ENCODE results near the gene HIGD2B. TPM values are rescaled to one million over a fixed set of nuclear protein-coding genes. Genes with fewer than 3 reads are reported as not detected.

HIGD2B gene
- total and polyA plus RNA-seq, 2 of the 13 experiments (the other 11 are each of a cell fraction or from before 2014, with no cell fraction given): not detected

DNA sequence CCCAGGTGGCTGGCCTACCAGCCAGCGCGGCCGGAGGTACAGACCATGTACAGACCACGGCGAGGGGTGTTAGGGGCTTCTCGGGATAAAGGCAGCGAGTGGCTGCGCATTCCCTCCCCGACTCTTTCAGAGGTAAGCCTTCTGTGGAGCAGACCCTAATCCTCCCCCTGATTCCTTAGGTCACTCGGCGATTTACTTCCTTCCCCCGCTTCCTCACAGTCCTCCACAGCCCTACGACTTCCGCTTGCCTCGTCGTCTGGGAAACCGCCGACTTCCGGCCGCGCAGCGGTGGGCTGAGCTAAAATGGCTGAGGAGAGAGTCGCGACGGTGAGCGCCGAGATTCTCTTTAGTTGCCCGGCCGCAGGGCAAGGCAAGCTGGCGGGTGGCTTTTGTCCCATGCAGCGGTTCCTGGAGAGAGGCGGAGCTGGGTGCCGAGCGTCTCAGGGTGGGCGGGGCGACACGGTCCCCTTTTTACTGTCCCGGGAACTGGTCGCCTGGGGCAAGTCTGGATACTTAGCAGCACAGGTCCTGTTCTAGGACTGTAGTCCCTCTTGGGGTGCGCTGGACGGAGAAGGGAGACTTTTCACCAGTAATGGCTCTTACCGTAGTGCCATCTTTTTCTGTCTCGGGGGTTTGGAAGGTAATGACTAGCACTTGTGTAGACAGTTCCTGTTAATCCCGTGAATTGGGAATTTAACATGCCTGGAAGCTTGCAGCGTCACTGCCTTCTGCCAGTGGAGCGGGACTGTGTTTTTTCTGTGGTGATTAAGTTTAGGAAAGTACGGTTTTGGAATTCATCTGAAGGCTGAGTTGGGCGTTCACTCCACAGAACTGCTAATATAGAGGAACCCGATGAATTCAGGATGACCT, at the start of gene HIGD2B, which contains the start of gene BBS4 (continued):
- TF ChIP-seq HIC2 (CRISPR knock-in tag; IDR thresholded peaks at IDR 0.05; ENCODE audit: low read depth) (no peak), MTF2 (CRISPR knock-in tag; IDR thresholded peaks at IDR 0.05; ENCODE audit: borderline replicate concordance) (no peak), ZNF34 (CRISPR knock-in tag; IDR thresholded peaks at IDR 0.05; ENCODE audit: borderline replicate concordance) (0 out of 2 replicates have a peak, but pooled peaks have one; percentile 69), MAF1 (CRISPR knock-in tag; IDR thresholded peaks at IDR 0.05; ENCODE audit: borderline replicate concordance) (no peak), TBL1XR1 (IDR thresholded peaks at IDR 0.05; ENCODE audit: borderline replicate concordance, low read length, partially characterized antibody) (peak; percentile 38), MXD1 (CRISPR knock-in tag; IDR thresholded peaks at IDR 0.05) (peak; percentile 26; the same call in 1 of the 2 replicates), IKZF4 (CRISPR knock-in tag; IDR thresholded peaks at IDR 0.05; ENCODE audit: borderline replicate concordance, low read depth, not compliant biosample characterization) (no peak), TOE1 (CRISPR knock-in tag; IDR thresholded peaks at IDR 0.05) (no peak), ZNF468 (CRISPR knock-in tag; IDR thresholded peaks at IDR 0.05) (no peak), HMGXB3 (CRISPR knock-in tag; IDR thresholded peaks at IDR 0.05; ENCODE audit: borderline replicate concordance) (no peak), PCBP2 (optimal IDR thresholded peaks at IDR 0.05; ENCODE audit: low read depth, low read length, poor library complexity, severe bottlenecking) (no peak), ZNF510 (CRISPR knock-in tag; IDR thresholded peaks at IDR 0.05; ENCODE audit: low read depth) (no peak), ZNF607 (CRISPR knock-in tag; IDR thresholded peaks at IDR 0.05; ENCODE audit: borderline replicate concordance) (peak; percentile 46; the same call in 1 of the 2 replicates), ASH2L (IDR thresholded peaks at IDR 0.05; ENCODE audit: insufficient read length, low read depth, low read length) (peak; percentile 54)
- TF ChIP-seq, protein P1, sequence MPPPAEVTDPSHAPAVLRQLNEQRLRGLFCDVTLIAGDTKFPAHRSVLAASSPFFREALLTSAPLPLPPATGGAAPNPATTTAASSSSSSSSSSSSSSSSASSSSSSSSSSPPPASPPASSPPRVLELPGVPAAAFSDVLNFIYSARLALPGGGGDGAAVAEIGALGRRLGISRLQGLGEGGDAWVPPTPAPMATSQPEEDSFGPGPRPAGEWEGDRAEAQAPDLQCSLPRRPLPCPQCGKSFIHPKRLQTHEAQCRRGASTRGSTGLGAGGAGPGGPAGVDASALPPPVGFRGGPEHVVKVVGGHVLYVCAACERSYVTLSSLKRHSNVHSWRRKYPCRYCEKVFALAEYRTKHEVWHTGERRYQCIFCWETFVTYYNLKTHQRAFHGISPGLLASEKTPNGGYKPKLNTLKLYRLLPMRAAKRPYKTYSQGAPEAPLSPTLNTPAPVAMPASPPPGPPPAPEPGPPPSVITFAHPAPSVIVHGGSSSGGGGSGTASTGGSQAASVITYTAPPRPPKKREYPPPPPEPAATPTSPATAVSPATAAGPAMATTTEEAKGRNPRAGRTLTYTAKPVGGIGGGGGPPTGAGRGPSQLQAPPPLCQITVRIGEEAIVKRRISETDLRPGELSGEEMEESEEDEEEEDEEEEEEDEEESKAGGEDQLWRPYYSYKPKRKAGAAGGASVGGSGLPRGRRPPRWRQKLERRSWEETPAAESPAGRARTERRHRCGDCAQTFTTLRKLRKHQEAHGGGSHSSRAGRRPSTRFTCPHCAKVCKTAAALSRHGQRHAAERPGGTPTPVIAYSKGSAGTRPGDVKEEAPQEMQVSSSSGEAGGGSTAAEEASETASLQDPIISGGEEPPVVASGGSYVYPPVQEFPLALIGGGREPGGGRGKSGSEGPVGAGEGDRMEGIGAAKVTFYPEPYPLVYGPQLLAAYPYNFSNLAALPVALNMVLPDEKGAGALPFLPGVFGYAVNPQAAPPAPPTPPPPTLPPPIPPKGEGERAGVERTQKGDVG (CRISPR knock-in tag; IDR thresholded peaks at IDR 0.05; ENCODE audit: borderline replicate concordance): no peak
